ENCODE measurements around the gene LAMC3.

DNA sequence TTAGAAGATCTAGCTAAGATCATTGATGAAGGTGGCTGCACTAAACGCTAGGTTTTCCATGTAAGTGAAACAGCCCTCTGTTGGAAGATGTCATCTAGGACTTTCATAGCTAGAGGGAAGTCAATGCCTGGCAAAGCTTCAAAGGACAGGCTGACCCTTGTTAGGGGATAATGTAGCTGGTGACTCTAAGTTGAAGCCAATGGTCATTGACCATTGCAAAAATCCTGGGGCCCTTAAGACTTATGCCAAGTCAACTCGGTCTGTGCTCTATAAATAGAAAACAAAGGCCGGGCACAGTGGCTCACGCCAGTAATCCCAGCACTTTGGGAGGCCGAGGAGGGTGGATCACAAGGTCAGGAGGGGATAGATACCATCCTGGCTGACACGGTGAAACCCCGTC, 43.3 kb upstream of the LAMC3 start:
- TF ChIP-seq, protein P1, sequence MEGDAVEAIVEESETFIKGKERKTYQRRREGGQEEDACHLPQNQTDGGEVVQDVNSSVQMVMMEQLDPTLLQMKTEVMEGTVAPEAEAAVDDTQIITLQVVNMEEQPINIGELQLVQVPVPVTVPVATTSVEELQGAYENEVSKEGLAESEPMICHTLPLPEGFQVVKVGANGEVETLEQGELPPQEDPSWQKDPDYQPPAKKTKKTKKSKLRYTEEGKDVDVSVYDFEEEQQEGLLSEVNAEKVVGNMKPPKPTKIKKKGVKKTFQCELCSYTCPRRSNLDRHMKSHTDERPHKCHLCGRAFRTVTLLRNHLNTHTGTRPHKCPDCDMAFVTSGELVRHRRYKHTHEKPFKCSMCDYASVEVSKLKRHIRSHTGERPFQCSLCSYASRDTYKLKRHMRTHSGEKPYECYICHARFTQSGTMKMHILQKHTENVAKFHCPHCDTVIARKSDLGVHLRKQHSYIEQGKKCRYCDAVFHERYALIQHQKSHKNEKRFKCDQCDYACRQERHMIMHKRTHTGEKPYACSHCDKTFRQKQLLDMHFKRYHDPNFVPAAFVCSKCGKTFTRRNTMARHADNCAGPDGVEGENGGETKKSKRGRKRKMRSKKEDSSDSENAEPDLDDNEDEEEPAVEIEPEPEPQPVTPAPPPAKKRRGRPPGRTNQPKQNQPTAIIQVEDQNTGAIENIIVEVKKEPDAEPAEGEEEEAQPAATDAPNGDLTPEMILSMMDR (IDR thresholded peaks at IDR 0.05), result no peak
- TF ChIP-seq POLR2A (IDR thresholded peaks at IDR 0.05), result no peak

All from right lobe of liver (tissue), 4 donors.